Esophagus mucosa (tissue), 1 donor: ENCODE results near the gene VEGFC. TPM values are rescaled to one million over a fixed set of nuclear protein-coding genes. Genes with fewer than 3 reads are reported as not detected.

Source experiments
- ATAC-seq: fragments of 200-7000 bp; cut with Tn5 transposase; one replicate; pipeline ENCODE4 v1.9.1; 2020
- total RNA-seq: library from RNA; stranded (reverse); gene quantifications from one replicate; pipeline ENCODE4 v1.2.4, GENCODE V29; 2023
- donor health status: DM: yes; HTN: yes; CAD: no.

The VEGFC gene
- total RNA-seq, 1 donor from 2014 or later, result 1.1 TPM

GRCh38 chr4:176675810-176676209, 116.9 kb downstream of the VEGFC start:
- no peak for ATAC-seq

GRCh38 chr4:176671532-176671931, 121.2 kb downstream of the VEGFC start:
- no peak for ATAC-seq

GRCh38 chr4:176668324-176668723, 124.4 kb downstream of the VEGFC start:
- ATAC-seq, result no peak

- no peak for ATAC-seq
These were observed 127.8 kb downstream of the VEGFC start for GRCh38 chr4:176664964-176665363.

GRCh38 chr4:176660561-176660960, 132.2 kb downstream of the VEGFC start:
- ATAC-seq, result no peak

- ATAC-seq, result no peak
These were observed 136.6 kb downstream of the VEGFC start for GRCh38 chr4:176656108-176656507.

GRCh38 chr4:176654565-176655216, 138.0 kb downstream of the VEGFC start:
- no peak for ATAC-seq

GRCh38 chr4:176653401-176654220, 139.1 kb downstream of the VEGFC start:
- no peak for ATAC-seq

GRCh38 chr4:176646311-176646710, 146.4 kb downstream of the VEGFC start:
- no peak for ATAC-seq

GRCh38 chr4:176645246-176645960, 147.3 kb downstream of the VEGFC start:
- no peak for ATAC-seq

GRCh38 chr4:176642472-176642871, 150.2 kb downstream of the VEGFC start:
- no peak for ATAC-seq

GRCh38 chr4:176641237-176641636, 151.5 kb downstream of the VEGFC start:
- ATAC-seq, result no peak

- ATAC-seq, result no peak
These were observed 153.7 kb downstream of the VEGFC start for GRCh38 chr4:176638992-176639391.

GRCh38 chr4:176636292-176636691, 156.4 kb downstream of the VEGFC start:
- ATAC-seq, result no peak

- no peak for ATAC-seq
These were observed 157.1 kb downstream of the VEGFC start for GRCh38 chr4:176635372-176636261.
